H9 (cell line): Measurements from ENCODE around the gene CASK. TPM values are rescaled to one million over a fixed set of nuclear protein-coding genes. Genes with fewer than 3 reads are reported as not detected.

ENCODE experiments used
- DNase-seq: peaks from one replicate; pipeline ENCODE4 v3.0.0-alpha.2; 2017
- H2AFZ ChIP-seq: one replicate; pipeline ENCODE4 v1.6.1; 2013; ENCODE audit warnings: mild to moderate bottlenecking, low read length, control low read depth, moderate library complexity
- H2AK5ac ChIP-seq: 2 replicates; pipeline ENCODE4 v1.6.1; 2013; ENCODE audit warnings: low read length, control low read depth, mixed read lengths; ENCODE audit not compliant: insufficient read length
- H2BK120ac ChIP-seq: one replicate; pipeline ENCODE4 v1.6.1; 2013; ENCODE audit warnings: low read depth, mild to moderate bottlenecking, low read length, control low read depth, inconsistent platforms; ENCODE audit not compliant: poor library complexity, severe bottlenecking
- H2BK12ac ChIP-seq: 2 replicates; pipeline ENCODE4 v1.6.1; 2013; ENCODE audit warnings: low read length, control low read depth, mixed read lengths, low read depth; ENCODE audit not compliant: insufficient read length
- H2BK15ac ChIP-seq: 2 replicates; pipeline ENCODE4 v1.6.1; 2013; ENCODE audit warnings: low read depth, low read length, control low read depth
- H2BK20ac ChIP-seq: one replicate; pipeline ENCODE4 v1.6.1; 2013; ENCODE audit warnings: low read depth, mild to moderate bottlenecking, low read length, control low read depth, inconsistent platforms; ENCODE audit not compliant: poor library complexity, severe bottlenecking
- H2BK5ac ChIP-seq: 2 replicates; pipeline ENCODE4 v1.6.1; 2013; ENCODE audit warnings: low read length, control low read depth, mixed read lengths; ENCODE audit not compliant: insufficient read length
- H3K14ac ChIP-seq: 2 replicates; pipeline ENCODE4 v1.6.1; 2013; ENCODE audit warnings: low read length, control low read depth; ENCODE audit not compliant: insufficient read depth
- H3K18ac ChIP-seq: 2 replicates; pipeline ENCODE4 v1.6.1; 2013; ENCODE audit warnings: low read depth, mild to moderate bottlenecking, mixed read lengths, low read length, control low read depth; ENCODE audit not compliant: insufficient read length
- H3K23ac ChIP-seq: 2 replicates; pipeline ENCODE4 v1.6.1; 2013; ENCODE audit warnings: low read length, control low read depth, mixed read lengths, low read depth; ENCODE audit not compliant: insufficient read length
- H3K23me2 ChIP-seq: 2 replicates; pipeline ENCODE4 v1.6.1; 2013; ENCODE audit warnings: low read depth, mild to moderate bottlenecking, mixed read lengths, low read length, control low read depth; ENCODE audit not compliant: insufficient read length, poor library complexity, severe bottlenecking
- H3K27ac ChIP-seq: 2 replicates; pipeline ENCODE4 v1.5.1; 2013; ENCODE audit warnings: low read length, control low read depth, mixed read lengths, low read depth; ENCODE audit not compliant: insufficient read length
- H3K27me3 ChIP-seq: 2 replicates; pipeline ENCODE4 v1.6.1; 2013; ENCODE audit warnings: low read length, control low read depth, inconsistent platforms; ENCODE audit not compliant: insufficient read depth
- H3K4ac ChIP-seq: 2 replicates; pipeline ENCODE4 v1.6.1; 2013; ENCODE audit warnings: low read depth, mild to moderate bottlenecking, control low read depth, inconsistent platforms, low read length, moderate library complexity
- H3K4me1 ChIP-seq: 2 replicates; pipeline ENCODE4 v1.6.1; 2013; ENCODE audit warnings: low read length, control low read depth, inconsistent platforms; ENCODE audit not compliant: insufficient read depth
- H3K4me2 ChIP-seq: 2 replicates; pipeline ENCODE4 v1.6.1; 2013; ENCODE audit warnings: low read length, control low read depth, mixed read lengths; ENCODE audit not compliant: insufficient read length, insufficient read depth
- H3K56ac ChIP-seq: 2 replicates; pipeline ENCODE4 v1.6.1; 2013; ENCODE audit warnings: low read depth, mild to moderate bottlenecking, mixed read lengths, low read length, control low read depth; ENCODE audit not compliant: insufficient read length
- H3K79me1 ChIP-seq: 2 replicates; pipeline ENCODE4 v1.6.1; 2013; ENCODE audit warnings: low read depth, mild to moderate bottlenecking, moderate library complexity, low read length, control low read depth, inconsistent platforms; ENCODE audit not compliant: insufficient read depth, poor library complexity, severe bottlenecking
- H3K79me2 ChIP-seq: 2 replicates; pipeline ENCODE4 v1.6.1; 2013; ENCODE audit warnings: low read length, control low read depth, inconsistent platforms; ENCODE audit not compliant: insufficient read depth
- H3K9ac ChIP-seq: 2 replicates; pipeline ENCODE4 v1.6.1; 2013; ENCODE audit warnings: low read length, control low read depth, mixed read lengths; ENCODE audit not compliant: insufficient read length; ENCODE audit errors: extremely low read depth
- H3K9me3 ChIP-seq: one replicate; pipeline ENCODE4 v1.6.1; 2013; ENCODE audit warnings: low read depth, low read length, inconsistent platforms; ENCODE audit not compliant: control insufficient read depth
- H3T11ph ChIP-seq: one replicate; pipeline ENCODE4 v1.6.1; 2013; ENCODE audit warnings: mild to moderate bottlenecking, low read length, control low read depth, inconsistent platforms
- H4K20me1 ChIP-seq: one replicate; pipeline ENCODE4 v1.6.1; 2013; ENCODE audit not compliant: control insufficient read depth, insufficient read length, insufficient read depth
- H4K5ac ChIP-seq: 2 replicates; pipeline ENCODE4 v1.6.1; 2013; ENCODE audit warnings: low read depth, mild to moderate bottlenecking, mixed read lengths, low read length, control low read depth; ENCODE audit not compliant: insufficient read length
- H4K8ac ChIP-seq: replicated peaks from 2 replicates; pipeline ENCODE4 v1.6.1; 2013; ENCODE audit warnings: low read length, control low read depth, mixed read lengths, low read depth; ENCODE audit not compliant: insufficient read length
- H4K91ac ChIP-seq: 2 replicates; pipeline ENCODE4 v1.6.1; 2013; ENCODE audit warnings: low read depth, mild to moderate bottlenecking, moderate library complexity, mixed read lengths, low read length, control low read depth; ENCODE audit not compliant: insufficient read length
- H3K27ac Mint-ChIP-seq, 3 experiments: 2 replicates in 2 of 3; 3 replicates in 1 of 3; pipeline ENCODE4 v1.8.0; 2020 to 2021; ENCODE audit warnings: mixed read lengths in 3 of 3, mild to moderate bottlenecking in 1 of 3, moderate library complexity in 1 of 3
- H3K27me3 Mint-ChIP-seq: 2 replicates; pipeline ENCODE4 v1.8.0; 2021; ENCODE audit warnings: low read depth, mild to moderate bottlenecking, moderate library complexity, mixed read lengths
- H3K36me3 Mint-ChIP-seq, 3 experiments: 2 replicates in 2 of 3; 3 replicates in 1 of 3; pipeline ENCODE4 v1.8.0; 2020 to 2021; ENCODE audit warnings: low read depth in 3 of 3, mixed read lengths in 3 of 3; ENCODE audit not compliant: insufficient read depth in 1 of 3
- H3K4me1 Mint-ChIP-seq, 2 experiments: 2 replicates each; pipeline ENCODE4 v1.8.0; 2020; ENCODE audit warnings: mixed read lengths in 2 of 2
- H3K4me3 Mint-ChIP-seq, 2 experiments: 2 replicates in 1 of 2; 3 replicates in 1 of 2; pipeline ENCODE4 v1.8.0; 2020 to 2021; ENCODE audit warnings: mild to moderate bottlenecking in 2 of 2, mixed read lengths in 2 of 2, moderate library complexity in 1 of 2
- H3K9me3 Mint-ChIP-seq, 2 experiments: 2 replicates in 1 of 2; 3 replicates in 1 of 2; pipeline ENCODE4 v1.8.0; 2020; ENCODE audit warnings: mild to moderate bottlenecking in 2 of 2, mixed read lengths in 2 of 2, moderate library complexity in 1 of 2
- WGBS: extraction: QIAGEN DNeasy Blood & Tissue Kit; methylation state at CpG from one replicate; pipeline ENCODE4 v1.1.7; 2013; ENCODE audit warnings: missing lambda C conversion rate, low lambda C conversion rate, mixed read lengths; ENCODE audit not compliant: insufficient read length; ENCODE audit errors: extremely low coverage; 5-methylcytosine and 5-hydroxymethylcytosine counted together
- total RNA-seq: library from RNA; stranded (reverse); gene quantifications from 2 replicates; pipeline ENCODE4 v1.2.1, GENCODE V29; 2021
- TF ChIP-seq, protein P1 (sequence below): fragments of 200-600 bp; sonication (generic); conservative IDR thresholded peaks from 3 replicates; pipeline ENCODE4 v1.8.0; 2021; ENCODE audit warnings: antibody characterized with exemption, mild to moderate bottlenecking

Gene CASK
- total RNA-seq, 1 experiment from 2014 or later: 44.1 TPM

DNA sequence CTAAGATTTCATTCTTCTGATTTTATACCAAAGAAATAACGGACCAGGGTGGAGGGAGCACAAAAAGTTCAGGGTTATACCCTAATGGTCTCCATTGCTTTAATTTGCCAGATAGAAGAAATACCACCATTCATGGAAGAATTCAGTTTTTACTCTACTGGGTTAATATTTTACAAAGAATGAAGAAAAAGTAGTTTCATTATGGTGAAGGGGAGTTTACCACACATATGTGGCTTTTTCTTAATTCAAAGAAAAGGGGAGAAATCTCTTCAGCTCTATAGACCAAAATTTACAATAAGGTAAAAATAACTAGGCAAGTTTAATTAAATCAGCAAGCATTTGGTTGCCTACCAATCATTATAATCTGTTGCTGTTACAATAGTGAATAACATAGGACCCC lies 37.6 kb downstream of the CASK start:
- H2BK5ac ChIP-seq: no peak overlapping the region
- no peak overlapping the region for H3K9ac ChIP-seq
- no peak overlapping the region for H3K56ac ChIP-seq
- Mint-ChIP-seq H3K27me3 (no peaks in the 10 kb centered on the region), H3K9me3 (peaks cover 33 to 36% of the 10 kb centered on the region in 2 experiments), H3K4me3 (no peak overlapping the region), H3K27ac (no peak overlapping the region), H3K4me1 (peaks cover 0 to 6% of the 10 kb centered on the region in 2 experiments; a peak in 1 of 4 replicates), H3K36me3 (peaks cover 4 to 12% (median 6%) of the 10 kb centered on the region in 3 experiments; a peak in 6 of 7 replicates)
- H2BK15ac ChIP-seq: no peak overlapping the region
- H3K14ac ChIP-seq: no peak overlapping the region
- H4K91ac ChIP-seq: no peak overlapping the region
- H2BK120ac ChIP-seq: no peak overlapping the region
- no peak for DNase-seq
- H2AFZ ChIP-seq: no peak overlapping the region
- TF ChIP-seq, protein P1, sequence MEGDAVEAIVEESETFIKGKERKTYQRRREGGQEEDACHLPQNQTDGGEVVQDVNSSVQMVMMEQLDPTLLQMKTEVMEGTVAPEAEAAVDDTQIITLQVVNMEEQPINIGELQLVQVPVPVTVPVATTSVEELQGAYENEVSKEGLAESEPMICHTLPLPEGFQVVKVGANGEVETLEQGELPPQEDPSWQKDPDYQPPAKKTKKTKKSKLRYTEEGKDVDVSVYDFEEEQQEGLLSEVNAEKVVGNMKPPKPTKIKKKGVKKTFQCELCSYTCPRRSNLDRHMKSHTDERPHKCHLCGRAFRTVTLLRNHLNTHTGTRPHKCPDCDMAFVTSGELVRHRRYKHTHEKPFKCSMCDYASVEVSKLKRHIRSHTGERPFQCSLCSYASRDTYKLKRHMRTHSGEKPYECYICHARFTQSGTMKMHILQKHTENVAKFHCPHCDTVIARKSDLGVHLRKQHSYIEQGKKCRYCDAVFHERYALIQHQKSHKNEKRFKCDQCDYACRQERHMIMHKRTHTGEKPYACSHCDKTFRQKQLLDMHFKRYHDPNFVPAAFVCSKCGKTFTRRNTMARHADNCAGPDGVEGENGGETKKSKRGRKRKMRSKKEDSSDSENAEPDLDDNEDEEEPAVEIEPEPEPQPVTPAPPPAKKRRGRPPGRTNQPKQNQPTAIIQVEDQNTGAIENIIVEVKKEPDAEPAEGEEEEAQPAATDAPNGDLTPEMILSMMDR: no peak
- H4K5ac ChIP-seq: no peak overlapping the region
- WGBS: no CpG with 5 or more reads among the region's 1 CpG
- H3T11ph ChIP-seq: no peak overlapping the region
- H3K18ac ChIP-seq: no peak overlapping the region
- no peak overlapping the region for H3K4ac ChIP-seq
- no peaks in the 10 kb centered on the region for H3K9me3 ChIP-seq
- H3K79me2 ChIP-seq: peaks cover 2% of the 10 kb centered on the region; the same call in 1 of the 2 replicates
- no peak overlapping the region for H3K27ac ChIP-seq
- no peak overlapping the region for H2AK5ac ChIP-seq
- H3K79me1 ChIP-seq: no peaks in the 10 kb centered on the region
- no peak overlapping the region for H2BK12ac ChIP-seq
- no peaks in the 10 kb centered on the region for H4K20me1 ChIP-seq
- no peak overlapping the region for H4K8ac ChIP-seq
- H3K4me1 ChIP-seq: no peaks in the 10 kb centered on the region
- H3K4me2 ChIP-seq: no peak overlapping the region
- H2BK20ac ChIP-seq: no peak overlapping the region
- no peaks in the 10 kb centered on the region for H3K23me2 ChIP-seq
- H3K23ac ChIP-seq: no peak overlapping the region
- no peaks in the 10 kb centered on the region for H3K27me3 ChIP-seq
